GM10266 (cell line): ENCODE results near the gene KRT74.

Source experiments
- DNase-seq: peaks from one replicate; pipeline ENCODE4 v3.0.0; 2012; ENCODE audit errors: extremely low spot score
- CTCF ChIP-seq: IDR thresholded peaks from 2 replicates; pipeline ENCODE4 v1.5.1; 2012; ENCODE audit warnings: mild to moderate bottlenecking, low read depth; ENCODE audit not compliant: control insufficient read depth, insufficient read depth; ENCODE audit errors: missing control alignments

The KRT74 gene

GRCh38 chr12:52615208-52615868, 41.7 kb upstream of the KRT74 start:
- no peak for DNase-seq

GRCh38 chr12:52614381-52615207, 41.0 kb upstream of the KRT74 start:
- DNase-seq: no peak
- TF ChIP-seq CTCF: no peak

More at GRCh38 chr12:52615208-52615868, 41.7 kb upstream of the KRT74 start:
- no peak for TF ChIP-seq CTCF

DNA sequence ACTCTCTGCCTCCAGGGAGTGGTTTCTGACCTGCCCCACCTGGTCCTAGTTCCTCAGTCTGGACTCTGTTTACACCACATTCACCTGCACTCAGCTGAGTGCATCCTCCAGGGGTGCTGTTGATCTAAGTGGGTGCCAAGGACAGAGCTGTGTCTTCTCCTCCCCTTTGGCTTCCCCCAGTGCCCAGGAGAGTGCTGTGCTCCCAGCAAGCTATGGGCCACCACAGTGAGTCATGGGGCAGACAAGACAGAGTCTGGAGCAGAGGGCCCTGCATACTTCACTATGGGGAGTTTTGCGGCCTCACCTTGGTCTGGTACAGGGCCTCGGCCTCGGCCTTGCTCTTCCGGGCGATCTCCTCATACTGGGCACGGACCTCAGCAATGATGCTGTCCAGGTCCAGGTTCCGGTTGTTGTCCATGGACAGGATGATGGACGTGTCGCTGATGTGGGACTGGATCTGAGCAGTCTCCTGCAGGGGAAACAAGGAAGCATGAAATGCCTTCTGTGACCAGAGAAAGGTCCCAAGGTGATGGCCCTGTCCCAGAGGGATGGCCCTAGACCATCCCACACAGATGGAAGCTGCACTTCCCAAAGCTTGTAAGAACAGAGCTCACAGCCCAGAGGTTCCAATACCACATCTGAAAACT, 39.9 kb upstream of the KRT74 start:
- no peak for TF ChIP-seq CTCF
- DNase-seq: no peak

GRCh38 chr12:52612431-52613383, 39.1 kb upstream of the KRT74 start:
- DNase-seq: no peak
- no peak for TF ChIP-seq CTCF

DNA sequence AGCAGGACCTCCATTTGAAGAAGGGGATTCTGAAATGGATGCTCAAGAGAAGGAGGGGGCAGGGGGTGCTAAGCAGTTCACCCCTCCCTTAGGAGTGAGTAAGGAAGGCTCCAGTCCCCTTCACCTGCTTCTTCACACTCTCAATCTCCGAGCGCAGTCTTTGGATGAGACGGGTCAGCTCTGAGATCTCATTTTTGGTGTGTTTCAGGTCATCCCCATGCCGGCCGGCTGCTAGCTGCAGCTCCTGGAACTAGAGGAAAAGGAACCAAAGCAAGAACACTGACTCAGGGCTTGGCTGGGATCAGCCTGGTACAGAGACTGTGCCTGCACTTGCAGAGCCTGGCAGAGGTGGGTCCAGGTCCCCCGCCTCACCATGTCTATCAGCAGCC, 37.4 kb upstream of the KRT74 start:
- no peak for TF ChIP-seq CTCF
- DNase-seq: no peak

DNA sequence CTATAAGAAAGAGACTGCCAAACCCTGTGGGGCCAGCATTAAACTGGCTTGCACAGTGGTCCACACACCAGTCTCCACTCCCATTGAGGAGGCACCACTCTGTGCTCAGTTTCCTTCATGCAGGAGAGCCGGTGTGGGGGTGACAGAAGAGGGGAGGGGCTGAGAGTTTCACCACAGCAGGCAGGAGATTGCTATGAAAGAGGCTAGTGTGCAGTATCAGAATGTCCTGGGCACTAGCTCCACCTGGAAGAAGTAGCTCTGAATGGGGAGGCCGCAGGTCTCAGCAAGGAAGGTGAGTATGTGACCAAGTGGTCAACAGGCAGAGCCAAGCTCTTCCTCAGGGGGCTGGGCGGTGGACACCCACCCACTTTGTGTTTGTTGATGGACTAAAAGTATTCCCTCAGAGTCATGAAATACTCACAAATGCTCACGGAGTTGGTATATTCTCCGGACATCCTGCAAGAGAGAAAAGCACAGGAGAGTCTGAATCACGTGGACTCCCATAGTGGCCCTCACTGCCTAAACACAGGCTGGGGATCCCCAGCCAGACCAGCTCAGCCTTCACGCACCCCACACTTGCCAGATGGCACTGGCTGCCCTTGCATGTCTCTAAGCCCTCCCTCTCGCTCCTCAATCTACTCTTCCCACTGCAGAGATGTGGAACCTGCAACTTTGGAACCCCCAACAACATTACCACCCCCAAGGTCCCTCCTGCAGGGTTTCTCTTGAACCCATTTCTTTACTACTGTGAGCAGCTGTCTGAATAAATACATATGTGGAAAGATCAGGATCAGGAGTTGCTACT, 35.4 kb upstream of the KRT74 start:
- TF ChIP-seq CTCF: no peak

More for the DNA sequence above, 35.4 kb upstream of the KRT74 start:
- DNase-seq: no peak
